ENCODE measurements around the gene ARHGAP18.

Gene ARHGAP18

DNA sequence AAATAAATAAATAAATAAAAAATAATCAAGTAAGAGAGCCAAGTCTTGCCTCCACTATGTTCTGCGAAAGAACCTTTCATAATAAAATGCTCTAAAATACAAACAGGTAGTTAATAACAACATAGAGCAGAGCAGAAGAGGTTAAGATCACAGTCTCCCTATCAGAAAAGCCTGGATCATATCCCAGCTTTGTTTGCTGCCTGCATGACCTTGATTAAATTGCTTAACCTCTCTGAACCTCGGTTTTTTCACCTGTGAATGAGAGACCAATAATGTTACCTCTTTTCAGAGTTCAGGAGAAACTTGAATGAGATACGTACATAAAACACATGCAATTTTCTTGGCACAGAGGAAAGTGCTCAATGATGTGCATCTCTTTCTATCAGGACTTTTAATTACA lies 44.4 kb downstream of the ARHGAP18 start (continued):
- TF ChIP-seq, protein P1, sequence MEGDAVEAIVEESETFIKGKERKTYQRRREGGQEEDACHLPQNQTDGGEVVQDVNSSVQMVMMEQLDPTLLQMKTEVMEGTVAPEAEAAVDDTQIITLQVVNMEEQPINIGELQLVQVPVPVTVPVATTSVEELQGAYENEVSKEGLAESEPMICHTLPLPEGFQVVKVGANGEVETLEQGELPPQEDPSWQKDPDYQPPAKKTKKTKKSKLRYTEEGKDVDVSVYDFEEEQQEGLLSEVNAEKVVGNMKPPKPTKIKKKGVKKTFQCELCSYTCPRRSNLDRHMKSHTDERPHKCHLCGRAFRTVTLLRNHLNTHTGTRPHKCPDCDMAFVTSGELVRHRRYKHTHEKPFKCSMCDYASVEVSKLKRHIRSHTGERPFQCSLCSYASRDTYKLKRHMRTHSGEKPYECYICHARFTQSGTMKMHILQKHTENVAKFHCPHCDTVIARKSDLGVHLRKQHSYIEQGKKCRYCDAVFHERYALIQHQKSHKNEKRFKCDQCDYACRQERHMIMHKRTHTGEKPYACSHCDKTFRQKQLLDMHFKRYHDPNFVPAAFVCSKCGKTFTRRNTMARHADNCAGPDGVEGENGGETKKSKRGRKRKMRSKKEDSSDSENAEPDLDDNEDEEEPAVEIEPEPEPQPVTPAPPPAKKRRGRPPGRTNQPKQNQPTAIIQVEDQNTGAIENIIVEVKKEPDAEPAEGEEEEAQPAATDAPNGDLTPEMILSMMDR (tag by site-specific recombination; IDR thresholded peaks at IDR 0.05): no peak
- TF ChIP-seq BCL11B (tag by site-specific recombination; IDR thresholded peaks at IDR 0.05; ENCODE audit: low read depth): no peak

DNA sequence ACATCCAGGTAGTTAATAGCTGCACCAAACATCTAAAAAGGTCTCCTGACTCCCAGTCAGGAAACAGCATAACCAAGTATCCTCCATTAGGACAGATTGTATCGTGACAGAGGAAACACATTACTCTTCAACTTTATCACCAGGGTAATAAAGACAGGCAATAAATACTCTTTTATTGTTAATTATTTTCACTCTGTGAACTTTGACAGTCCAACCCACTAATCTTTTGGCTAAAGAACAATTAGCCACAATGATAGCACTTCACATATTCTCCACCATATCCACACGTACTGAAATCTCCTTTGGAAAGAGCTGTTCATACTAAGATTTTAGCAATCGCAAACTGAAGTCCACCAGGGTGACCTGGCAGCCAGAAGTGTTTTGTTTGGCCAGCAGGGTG lies 46.4 kb downstream of the ARHGAP18 start:
- ChIA-PET CTCF (interaction anchor here (0.7 kb wide), 1 partner anchor 306 kb away, joined by 4 read pairs; no protein-coding TSS in a partner anchor), POLR2A (no interaction called here)
- Histone ChIP-seq H3K4me1 (ENCODE audit: control insufficient read depth, insufficient read depth, low read length) (peaks cover 10% of the 10 kb centered on the region), H3K27ac (ENCODE audit: extremely low read depth, low read depth, low read length) (no peak overlapping the region), H3K4me3 (ENCODE audit: low read depth, low read length) (no peak overlapping the region), H3K9me3 (ENCODE audit: control insufficient read depth, insufficient read depth, low read depth, low read length) (no peaks in the 10 kb centered on the region), H3K36me3 (ENCODE audit: control insufficient read depth in 2 of 2, insufficient read depth in 1 of 2, low read length in 2 of 2) (no peaks in the 10 kb centered on the region)
- TF ChIP-seq, protein P2, sequence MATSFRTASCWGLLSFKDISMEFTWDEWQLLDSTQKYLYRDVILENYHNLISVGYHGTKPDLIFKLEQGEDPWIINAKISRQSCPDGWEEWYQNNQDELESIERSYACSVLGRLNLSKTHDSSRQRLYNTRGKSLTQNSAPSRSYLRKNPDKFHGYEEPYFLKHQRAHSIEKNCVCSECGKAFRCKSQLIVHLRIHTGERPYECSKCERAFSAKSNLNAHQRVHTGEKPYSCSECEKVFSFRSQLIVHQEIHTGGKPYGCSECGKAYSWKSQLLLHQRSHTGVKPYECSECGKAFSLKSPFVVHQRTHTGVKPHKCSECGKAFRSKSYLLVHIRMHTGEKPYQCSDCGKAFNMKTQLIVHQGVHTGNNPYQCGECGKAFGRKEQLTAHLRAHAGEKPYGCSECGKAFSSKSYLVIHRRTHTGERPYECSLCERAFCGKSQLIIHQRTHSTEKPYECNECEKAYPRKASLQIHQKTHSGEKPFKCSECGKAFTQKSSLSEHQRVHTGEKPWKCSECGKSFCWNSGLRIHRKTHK (tag by site-specific recombination; IDR thresholded peaks at IDR 0.05): no peak

DNA sequence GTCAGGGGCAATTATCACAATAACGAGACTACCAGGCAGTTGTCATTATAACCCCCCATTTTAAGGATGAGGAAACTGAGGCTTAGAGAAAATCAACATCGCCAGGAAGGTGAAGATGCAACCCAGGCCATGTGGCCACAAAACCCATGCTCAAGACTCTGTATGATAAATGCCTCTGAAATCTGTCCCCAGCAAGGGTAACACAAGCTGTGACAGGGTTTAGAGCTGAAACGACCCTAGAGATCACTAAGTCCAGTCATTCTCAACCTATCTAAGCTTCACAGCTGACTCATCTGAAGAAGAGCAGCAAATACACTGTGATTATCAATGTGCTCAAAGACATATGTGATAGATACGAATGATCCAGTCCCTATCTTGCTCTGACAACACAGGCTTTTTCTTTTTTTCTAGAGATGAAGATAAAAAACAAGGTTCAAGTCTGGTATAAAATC lies 47.0 kb downstream of the ARHGAP18 start:
- H3K9me3 ChIP-seq (ENCODE audit: control insufficient read depth, insufficient read depth, low read depth, low read length): no peaks in the 10 kb centered on the region
- ChIA-PET CTCF (no interaction called here), POLR2A (no interaction called here)
- no peak overlapping the region for H3K27ac ChIP-seq (ENCODE audit: extremely low read depth, low read depth, low read length)
- no peaks in the 10 kb centered on the region for H3K36me3 ChIP-seq (ENCODE audit: control insufficient read depth in 2 of 2, insufficient read depth in 1 of 2, low read length in 2 of 2)
- TF ChIP-seq BCL11B (tag by site-specific recombination; IDR thresholded peaks at IDR 0.05; ENCODE audit: low read depth): no peak
- TF ChIP-seq ZNF214 (tag by site-specific recombination; IDR thresholded peaks at IDR 0.05; ENCODE audit: borderline replicate concordance): peak; percentile 55; the same call in 1 of the 2 replicates
- TF ChIP-seq ZBTB17 (tag by site-specific recombination; IDR thresholded peaks at IDR 0.05): no peak
- H3K4me1 ChIP-seq (ENCODE audit: control insufficient read depth, insufficient read depth, low read length): peaks cover 10% of the 10 kb centered on the region
- no peak overlapping the region for H3K4me3 ChIP-seq (ENCODE audit: low read depth, low read length)

DNA sequence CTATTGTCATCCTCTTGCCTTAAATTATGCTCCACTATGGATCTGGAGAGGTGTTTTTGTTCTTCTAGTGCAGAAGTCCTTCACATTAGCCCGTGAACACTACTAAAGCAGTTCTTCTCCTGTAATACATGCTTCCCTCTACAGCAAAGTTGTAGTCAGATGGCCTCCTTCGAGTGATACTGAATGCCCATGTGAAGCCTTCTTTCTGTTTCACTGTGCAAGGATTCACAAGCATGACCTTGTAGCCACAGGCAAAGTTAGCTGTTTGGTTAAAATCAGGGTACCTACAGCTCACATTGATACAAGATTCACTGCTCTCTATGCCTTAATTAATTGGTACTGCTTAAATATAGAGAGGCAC lies 47.6 kb downstream of the ARHGAP18 start:
- no peaks in the 10 kb centered on the region for H3K36me3 ChIP-seq (ENCODE audit: control insufficient read depth in 2 of 2, insufficient read depth in 1 of 2, low read length in 2 of 2)
- H3K27ac ChIP-seq (ENCODE audit: extremely low read depth, low read depth, low read length): no peak overlapping the region
- peaks cover 10% of the 10 kb centered on the region for H3K4me1 ChIP-seq (ENCODE audit: control insufficient read depth, insufficient read depth, low read length)
- POLR2A ChIA-PET: no interaction called here
- H3K9me3 ChIP-seq (ENCODE audit: control insufficient read depth, insufficient read depth, low read depth, low read length): no peaks in the 10 kb centered on the region
- no peak overlapping the region for H3K4me3 ChIP-seq (ENCODE audit: low read depth, low read length)
- CTCF ChIA-PET: interaction anchor here (0.9 to 1.3 kb wide), 2 partner anchors 39 to 64 kb away, joined by 3 to 5 read pairs; no protein-coding TSS in a partner anchor
- TF ChIP-seq, protein P1 (tag by site-specific recombination; IDR thresholded peaks at IDR 0.05): no peak
- TF ChIP-seq BCL11A (tag by site-specific recombination; IDR thresholded peaks at IDR 0.05; ENCODE audit: low read depth): no peak
- TF ChIP-seq, protein P3, sequence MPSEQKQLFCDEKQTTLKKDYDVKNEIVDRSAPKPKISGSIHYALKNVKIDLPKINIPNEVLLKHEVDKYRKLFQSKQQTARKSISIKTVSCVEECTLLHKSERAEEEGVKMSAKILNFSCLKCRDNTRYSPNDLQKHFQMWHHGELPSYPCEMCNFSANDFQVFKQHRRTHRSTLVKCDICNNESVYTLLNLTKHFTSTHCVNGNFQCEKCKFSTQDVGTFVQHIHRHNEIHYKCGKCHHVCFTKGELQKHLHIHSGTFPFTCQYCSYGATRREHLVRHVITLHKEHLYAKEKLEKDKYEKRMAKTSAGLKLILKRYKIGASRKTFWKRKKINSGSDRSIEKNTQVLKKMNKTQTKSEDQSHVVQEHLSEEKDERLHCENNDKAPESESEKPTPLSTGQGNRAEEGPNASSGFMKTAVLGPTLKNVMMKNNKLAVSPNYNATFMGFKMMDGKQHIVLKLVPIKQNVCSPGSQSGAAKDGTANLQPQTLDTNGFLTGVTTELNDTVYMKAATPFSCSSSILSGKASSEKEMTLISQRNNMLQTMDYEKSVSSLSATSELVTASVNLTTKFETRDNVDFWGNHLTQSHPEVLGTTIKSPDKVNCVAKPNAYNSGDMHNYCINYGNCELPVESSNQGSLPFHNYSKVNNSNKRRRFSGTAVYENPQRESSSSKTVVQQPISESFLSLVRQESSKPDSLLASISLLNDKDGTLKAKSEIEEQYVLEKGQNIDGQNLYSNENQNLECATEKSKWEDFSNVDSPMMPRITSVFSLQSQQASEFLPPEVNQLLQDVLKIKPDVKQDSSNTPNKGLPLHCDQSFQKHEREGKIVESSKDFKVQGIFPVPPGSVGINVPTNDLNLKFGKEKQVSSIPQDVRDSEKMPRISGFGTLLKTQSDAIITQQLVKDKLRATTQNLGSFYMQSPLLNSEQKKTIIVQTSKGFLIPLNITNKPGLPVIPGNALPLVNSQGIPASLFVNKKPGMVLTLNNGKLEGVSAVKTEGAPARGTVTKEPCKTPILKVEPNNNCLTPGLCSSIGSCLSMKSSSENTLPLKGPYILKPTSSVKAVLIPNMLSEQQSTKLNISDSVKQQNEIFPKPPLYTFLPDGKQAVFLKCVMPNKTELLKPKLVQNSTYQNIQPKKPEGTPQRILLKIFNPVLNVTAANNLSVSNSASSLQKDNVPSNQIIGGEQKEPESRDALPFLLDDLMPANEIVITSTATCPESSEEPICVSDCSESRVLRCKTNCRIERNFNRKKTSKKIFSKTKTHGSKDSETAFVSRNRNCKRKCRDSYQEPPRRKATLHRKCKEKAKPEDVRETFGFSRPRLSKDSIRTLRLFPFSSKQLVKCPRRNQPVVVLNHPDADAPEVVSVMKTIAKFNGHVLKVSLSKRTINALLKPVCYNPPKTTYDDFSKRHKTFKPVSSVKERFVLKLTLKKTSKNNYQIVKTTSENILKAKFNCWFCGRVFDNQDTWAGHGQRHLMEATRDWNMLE (tag by site-specific recombination; conservative IDR thresholded peaks at IDR 0.05; ENCODE audit: low read depth): no peak
- TF ChIP-seq ZNF174 (tag by site-specific recombination; IDR thresholded peaks at IDR 0.05): no peak
- TF ChIP-seq ZNF529 (tag by site-specific recombination; IDR thresholded peaks at IDR 0.05; ENCODE audit: insufficient replicate concordance): no peak
- TF ChIP-seq ZNF837 (tag by site-specific recombination; IDR thresholded peaks at IDR 0.05): no peak
- no peak for TF ChIP-seq BCL11B (tag by site-specific recombination; IDR thresholded peaks at IDR 0.05; ENCODE audit: low read depth)
- TF ChIP-seq, protein P4, sequence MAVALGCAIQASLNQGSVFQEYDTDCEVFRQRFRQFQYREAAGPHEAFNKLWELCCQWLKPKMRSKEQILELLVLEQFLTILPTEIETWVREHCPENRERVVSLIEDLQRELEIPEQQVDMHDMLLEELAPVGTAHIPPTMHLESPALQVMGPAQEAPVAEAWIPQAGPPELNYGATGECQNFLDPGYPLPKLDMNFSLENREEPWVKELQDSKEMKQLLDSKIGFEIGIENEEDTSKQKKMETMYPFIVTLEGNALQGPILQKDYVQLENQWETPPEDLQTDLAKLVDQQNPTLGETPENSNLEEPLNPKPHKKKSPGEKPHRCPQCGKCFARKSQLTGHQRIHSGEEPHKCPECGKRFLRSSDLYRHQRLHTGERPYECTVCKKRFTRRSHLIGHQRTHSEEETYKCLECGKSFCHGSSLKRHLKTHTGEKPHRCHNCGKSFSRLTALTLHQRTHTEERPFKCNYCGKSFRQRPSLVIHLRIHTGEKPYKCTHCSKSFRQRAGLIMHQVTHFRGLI (tag by site-specific recombination; IDR thresholded peaks at IDR 0.05): no peak
- TF ChIP-seq ZNF311 (tag by site-specific recombination; IDR thresholded peaks at IDR 0.05; ENCODE audit: borderline replicate concordance): no peak
- TF ChIP-seq, protein P5, sequence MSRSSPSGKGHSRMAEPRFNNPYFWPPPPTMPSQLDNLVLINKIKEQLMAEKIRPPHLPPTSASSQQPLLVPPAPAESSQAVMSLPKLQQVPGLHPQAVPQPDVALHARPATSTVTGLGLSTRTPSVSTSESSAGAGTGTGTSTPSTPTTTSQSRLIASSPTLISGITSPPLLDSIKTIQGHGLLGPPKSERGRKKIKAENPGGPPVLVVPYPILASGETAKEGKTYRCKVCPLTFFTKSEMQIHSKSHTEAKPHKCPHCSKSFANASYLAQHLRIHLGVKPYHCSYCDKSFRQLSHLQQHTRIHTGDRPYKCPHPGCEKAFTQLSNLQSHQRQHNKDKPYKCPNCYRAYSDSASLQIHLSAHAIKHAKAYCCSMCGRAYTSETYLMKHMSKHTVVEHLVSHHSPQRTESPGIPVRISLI (tag by site-specific recombination; IDR thresholded peaks at IDR 0.05): no peak
- no peak for TF ChIP-seq ZNF292 (tag by site-specific recombination; IDR thresholded peaks at IDR 0.05; ENCODE audit: borderline replicate concordance, low read depth)
